Colonic mucosa (tissue), 4 donors: ENCODE data around the gene TSPAN11. TPM values are rescaled to one million over a fixed set of nuclear protein-coding genes. Genes with fewer than 3 reads are reported as not detected.
A peak's percentile ranks its signal among the peaks of the same experiment; 100 is the strongest.

ENCODE experiments used
- DNase-seq: peaks from one replicate; pipeline ENCODE4 v3.0.0-alpha.2; 2020
- H3K27ac ChIP-seq: fragments of 200-600 bp; one replicate; pipeline ENCODE4 v1.8.0; 2021
- H3K27me3 ChIP-seq: fragments of 200-600 bp; one replicate; pipeline ENCODE4 v1.8.0; 2021
- H3K36me3 ChIP-seq: fragments of 200-600 bp; one replicate; pipeline ENCODE4 v1.8.0; 2021
- H3K4me1 ChIP-seq: fragments of 200-600 bp; one replicate; pipeline ENCODE4 v1.8.0; 2021; ENCODE audit warnings: mild to moderate bottlenecking
- H3K4me3 ChIP-seq: fragments of 200-600 bp; one replicate; pipeline ENCODE4 v1.8.0; 2021
- H3K9ac ChIP-seq, 2 donors: one replicate each; pipeline ENCODE4 v1.7.0; 2013; ENCODE audit warnings: control low read depth in 2 of 2, low read depth in 2 of 2, low read length in 2 of 2
- H3K9me3 ChIP-seq: fragments of 200-600 bp; one replicate; pipeline ENCODE4 v1.8.0; 2021
- CTCF ChIP-seq: fragments of 200-600 bp; IDR thresholded peaks from one replicate; pipeline ENCODE4 v1.8.0; 2022; ENCODE audit warnings: antibody characterized with exemption, mild to moderate bottlenecking
- intact Hi-C: fragments of 100-400 bp; cut with DNase I; formaldehyde crosslinking; loops from one replicate; pipeline ENCODE4 v1.14.1; 2022
- total RNA-seq, 2 donors: library from RNA; stranded (reverse); fragmentation: NEBNext Ultra II Directional in 1 of 2; extraction: Animal tissue kit (Norgen Biotek cat#: 25700) in 1 of 2; gene quantifications; one replicate each; pipeline ENCODE4 v1.2.1, GENCODE V29; 2021
- donor health status: healthy.
- donor health status: DM: no; HTN: no; CAD: no.
- donor health status: DM: no; HTN: no; CAD: no.

The TSPAN11 gene
- total RNA-seq, result 1 to 10 TPM; 1.3 to 8.2 TPM

- Histone ChIP-seq H3K27ac (peak within 1 kb of the TSS; percentile 32), H3K36me3 (no peaks in the 10 kb centered on the region), H3K9ac (peak within 1 kb of the TSS in 1 of 2 donors; percentile 56), H3K9me3 (no peaks in the 10 kb centered on the region), H3K4me3 (peak within 1 kb of the TSS; percentile 20), H3K27me3 (peaks cover 20% of the 10 kb centered on the region), H3K4me1 (no peaks in the 10 kb centered on the region)
- no peak for TF ChIP-seq CTCF
- intact Hi-C loops, result no loop called here
- DNase-seq, result no peak
Observed at GRCh38 chr12:30926243-30927221, at the start of gene TSPAN11. Gene TSPAN11 (plus strand): TSS chr12:30926748. CDS start chr12:30953992, 27,244 bp downstream.

- H3K27me3 ChIP-seq, result no peaks in the 10 kb centered on the region
- intact Hi-C loops, result no loop called here
- H3K9me3 ChIP-seq, result no peaks in the 10 kb centered on the region
- no peaks in the 10 kb centered on the region for H3K36me3 ChIP-seq
- no peak for DNase-seq
- no peak overlapping the region for H3K27ac ChIP-seq
- H3K4me3 ChIP-seq, result no peak overlapping the region
- no peaks in the 10 kb centered on the region for H3K4me1 ChIP-seq
- TF ChIP-seq CTCF, result no peak
- H3K9ac ChIP-seq, result no peak overlapping the region
Observed at GRCh38 chr12:30877105-30877875, 49.3 kb upstream of the TSPAN11 start.

- intact Hi-C loops, result no loop called here
- no peak overlapping the region for H3K27ac ChIP-seq
- no peak overlapping the region for H3K4me3 ChIP-seq
- H3K4me1 ChIP-seq, result no peaks in the 10 kb centered on the region
- H3K9me3 ChIP-seq, result no peaks in the 10 kb centered on the region
- H3K27me3 ChIP-seq, result no peaks in the 10 kb centered on the region
- no peak for DNase-seq
- no peak overlapping the region for H3K9ac ChIP-seq
- no peak for TF ChIP-seq CTCF
- H3K36me3 ChIP-seq, result no peaks in the 10 kb centered on the region
Observed at GRCh38 chr12:30878024-30878423, 48.5 kb upstream of the TSPAN11 start.

- no peak for TF ChIP-seq CTCF
- Histone ChIP-seq H3K9me3 (no peaks in the 10 kb centered on the region), H3K4me1 (no peaks in the 10 kb centered on the region), H3K27me3 (no peaks in the 10 kb centered on the region), H3K27ac (no peak overlapping the region), H3K9ac (no peak overlapping the region), H3K4me3 (no peak overlapping the region), H3K36me3 (no peaks in the 10 kb centered on the region)
- intact Hi-C loops, result no loop called here
- DNase-seq, result no peak
Observed at GRCh38 chr12:30880061-30880460, 46.5 kb upstream of the TSPAN11 start.

GRCh38 chr12:30880813-30881212, 45.7 kb upstream of the TSPAN11 start:
- no peak for DNase-seq
- Histone ChIP-seq H3K9me3 (no peaks in the 10 kb centered on the region), H3K9ac (no peak overlapping the region), H3K4me3 (no peak overlapping the region), H3K4me1 (no peaks in the 10 kb centered on the region), H3K36me3 (no peaks in the 10 kb centered on the region), H3K27me3 (no peaks in the 10 kb centered on the region), H3K27ac (no peak overlapping the region)
- intact Hi-C loops, result no loop called here
- TF ChIP-seq CTCF, result no peak
